ENCODE data around the gene CADPS. TPM values are rescaled to one million over a fixed set of nuclear protein-coding genes. Genes with fewer than 3 reads are reported as not detected.

CADPS gene
- total RNA-seq, 1 experiment from 2014 or later: not detected

DNA sequence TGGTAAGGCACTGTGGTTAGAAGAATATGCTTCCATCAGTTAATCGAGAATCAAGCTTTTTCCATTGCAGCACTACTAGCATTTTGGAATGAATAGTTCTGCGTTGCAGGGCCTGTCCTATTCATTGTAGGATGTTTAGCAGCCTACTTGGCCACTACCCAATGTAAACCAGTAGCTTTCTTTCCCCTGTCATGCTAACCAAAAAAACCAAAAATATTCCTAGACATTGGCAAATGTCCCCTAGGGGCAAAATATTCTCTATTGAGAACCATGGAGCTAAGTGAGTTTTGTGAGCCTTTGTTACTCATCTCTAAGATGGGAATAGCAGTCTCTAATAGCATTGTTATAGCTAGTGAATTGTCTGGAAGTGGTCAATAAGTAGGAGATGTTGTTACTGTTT, 187.2 kb downstream of the CADPS start:
- no peaks in the 10 kb centered on the region for H3K79me2 ChIP-seq (ENCODE audit: low read depth)
- H3K4me1 ChIP-seq (replicated peaks; ENCODE audit: insufficient read depth): no peaks in the 10 kb centered on the region
- no peaks in the 10 kb centered on the region for H3K9me2 ChIP-seq (ENCODE audit: insufficient read depth)
- H3F3A ChIP-seq (ENCODE audit: insufficient read depth, low read depth): no peaks in the 10 kb centered on the region
- intact Hi-C loops (cut with micrococcal nuclease; ENCODE audit: unreplicated experiment): no loop called here
- no peak for DNase-seq
- H3K27ac ChIP-seq: no peak overlapping the region
- H4K20me1 ChIP-seq (ENCODE audit: insufficient read depth): no peaks in the 10 kb centered on the region
- CTCF ChIA-PET: no interaction called here
- H2AFZ ChIP-seq: no peak overlapping the region
- H3K4me2 ChIP-seq: no peak overlapping the region
- no peaks in the 10 kb centered on the region for H3K36me3 ChIP-seq (ENCODE audit: low read depth)
- POLR2A ChIA-PET (ENCODE audit: unreplicated experiment): no interaction called here
- no peaks in the 10 kb centered on the region for H3K9me3 ChIP-seq (ENCODE audit: insufficient read depth, low read depth)
- no peak overlapping the region for H3K4me3 ChIP-seq
- TF ChIP-seq EZH2 (IDR thresholded peaks at IDR 0.05; ENCODE audit: low read depth): no peak
- TF ChIP-seq, protein P1, sequence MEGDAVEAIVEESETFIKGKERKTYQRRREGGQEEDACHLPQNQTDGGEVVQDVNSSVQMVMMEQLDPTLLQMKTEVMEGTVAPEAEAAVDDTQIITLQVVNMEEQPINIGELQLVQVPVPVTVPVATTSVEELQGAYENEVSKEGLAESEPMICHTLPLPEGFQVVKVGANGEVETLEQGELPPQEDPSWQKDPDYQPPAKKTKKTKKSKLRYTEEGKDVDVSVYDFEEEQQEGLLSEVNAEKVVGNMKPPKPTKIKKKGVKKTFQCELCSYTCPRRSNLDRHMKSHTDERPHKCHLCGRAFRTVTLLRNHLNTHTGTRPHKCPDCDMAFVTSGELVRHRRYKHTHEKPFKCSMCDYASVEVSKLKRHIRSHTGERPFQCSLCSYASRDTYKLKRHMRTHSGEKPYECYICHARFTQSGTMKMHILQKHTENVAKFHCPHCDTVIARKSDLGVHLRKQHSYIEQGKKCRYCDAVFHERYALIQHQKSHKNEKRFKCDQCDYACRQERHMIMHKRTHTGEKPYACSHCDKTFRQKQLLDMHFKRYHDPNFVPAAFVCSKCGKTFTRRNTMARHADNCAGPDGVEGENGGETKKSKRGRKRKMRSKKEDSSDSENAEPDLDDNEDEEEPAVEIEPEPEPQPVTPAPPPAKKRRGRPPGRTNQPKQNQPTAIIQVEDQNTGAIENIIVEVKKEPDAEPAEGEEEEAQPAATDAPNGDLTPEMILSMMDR (conservative IDR thresholded peaks at IDR 0.05): no peak
- H3K27me3 ChIP-seq (ENCODE audit: insufficient read depth, low read depth): no peaks in the 10 kb centered on the region
- no TSS peak for BruUV-seq (replicated peaks)

DNA sequence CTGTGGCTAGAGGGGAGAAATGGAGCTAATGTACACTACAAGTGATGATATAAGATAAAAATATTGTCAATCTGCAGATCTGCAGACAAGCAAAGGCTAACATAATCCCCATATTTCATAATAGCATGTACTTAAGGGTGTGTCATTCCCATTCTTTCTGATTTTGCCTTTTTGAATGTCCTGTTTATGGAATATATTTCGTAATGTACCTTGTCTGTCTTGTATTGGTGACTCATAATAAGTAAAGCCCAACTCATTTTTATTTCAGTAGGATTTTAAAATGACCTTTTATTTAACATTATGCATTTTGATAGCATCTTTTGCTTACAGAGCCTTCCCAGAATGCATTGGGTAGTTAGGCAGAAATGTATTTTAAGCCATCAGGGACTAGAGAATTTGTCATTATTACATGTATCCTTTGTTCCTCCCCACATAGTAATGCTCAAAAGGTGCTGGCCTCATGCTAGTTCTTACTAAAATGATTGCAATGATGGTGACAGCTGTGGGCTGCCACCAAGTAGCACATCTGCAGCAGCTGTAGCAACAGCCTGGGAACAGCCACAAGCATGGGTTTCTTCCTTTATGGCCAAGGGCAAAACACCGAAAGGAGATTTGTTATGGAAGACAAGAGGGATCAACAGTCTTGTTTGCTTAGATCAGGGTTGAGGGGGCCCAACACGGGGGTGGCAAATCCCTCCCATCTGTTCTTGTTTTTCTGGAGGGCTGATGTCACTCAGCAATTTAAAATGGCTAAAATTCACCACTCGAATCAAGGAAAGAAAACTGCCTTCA, 188.5 kb downstream of the CADPS start:
- no peak overlapping the region for H3K4me3 ChIP-seq
- no peaks in the 10 kb centered on the region for H3K36me3 ChIP-seq (ENCODE audit: low read depth)
- H3F3A ChIP-seq (ENCODE audit: insufficient read depth, low read depth): no peaks in the 10 kb centered on the region
- ChIA-PET CTCF (no interaction called here), POLR2A (ENCODE audit: unreplicated experiment) (no interaction called here)
- no TSS peak for BruUV-seq (replicated peaks)
- no peaks in the 10 kb centered on the region for H3K27me3 ChIP-seq (ENCODE audit: insufficient read depth, low read depth)
- H3K79me2 ChIP-seq (ENCODE audit: low read depth): no peaks in the 10 kb centered on the region
- intact Hi-C loops (cut with micrococcal nuclease; ENCODE audit: unreplicated experiment): no loop called here
- TF ChIP-seq, protein P1 (conservative IDR thresholded peaks at IDR 0.05): no peak
- TF ChIP-seq EZH2 (IDR thresholded peaks at IDR 0.05; ENCODE audit: low read depth): no peak
- H3K4me2 ChIP-seq: no peak overlapping the region
- no peak overlapping the region for H2AFZ ChIP-seq
- no peaks in the 10 kb centered on the region for H3K9me3 ChIP-seq (ENCODE audit: insufficient read depth, low read depth)
- no peak for DNase-seq
- no peaks in the 10 kb centered on the region for H3K9me2 ChIP-seq (ENCODE audit: insufficient read depth)
- no peaks in the 10 kb centered on the region for H3K4me1 ChIP-seq (replicated peaks; ENCODE audit: insufficient read depth)
- no peak overlapping the region for H3K27ac ChIP-seq
- H4K20me1 ChIP-seq (ENCODE audit: insufficient read depth): no peaks in the 10 kb centered on the region

DNA sequence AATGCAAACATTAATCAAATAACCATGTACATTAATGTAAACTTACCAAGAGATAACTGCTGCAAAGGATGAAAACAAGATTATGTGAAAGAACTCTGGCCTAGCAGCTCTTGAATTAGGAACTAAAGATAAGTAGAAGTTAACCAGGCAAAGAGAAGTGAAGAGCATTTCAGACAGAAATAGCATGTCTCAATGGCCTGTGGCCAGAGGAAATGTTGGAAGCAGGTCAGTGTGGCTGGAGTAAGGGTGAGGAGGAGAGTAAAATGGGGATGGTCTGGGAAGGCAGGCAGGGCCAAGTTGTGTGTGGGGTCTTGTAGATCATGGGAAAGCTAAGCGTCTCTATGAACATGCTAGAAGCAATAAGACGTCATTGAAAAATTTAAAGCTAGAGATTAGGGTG, 192.4 kb downstream of the CADPS start:
- Histone ChIP-seq H3K9me3 (ENCODE audit: insufficient read depth, low read depth) (no peaks in the 10 kb centered on the region), H3K79me2 (ENCODE audit: low read depth) (no peaks in the 10 kb centered on the region), H3K9me2 (ENCODE audit: insufficient read depth) (no peaks in the 10 kb centered on the region), H2AFZ (no peak overlapping the region), H3K27me3 (ENCODE audit: insufficient read depth, low read depth) (0 out of 2 replicates have a peak, but pooled peaks cover 4% of the 10 kb centered on the region), H3K27ac (no peak overlapping the region), H3K4me2 (no peak overlapping the region), H3K4me1 (replicated peaks; ENCODE audit: insufficient read depth) (no peaks in the 10 kb centered on the region), H4K20me1 (ENCODE audit: insufficient read depth) (no peaks in the 10 kb centered on the region), H3F3A (ENCODE audit: insufficient read depth, low read depth) (no peaks in the 10 kb centered on the region), H3K36me3 (ENCODE audit: low read depth) (no peaks in the 10 kb centered on the region), H3K4me3 (no peak overlapping the region)
- TF ChIP-seq EZH2 (IDR thresholded peaks at IDR 0.05; ENCODE audit: low read depth): no peak
- TF ChIP-seq, protein P1 (conservative IDR thresholded peaks at IDR 0.05): no peak
- BruUV-seq (replicated peaks): no TSS peak
- CTCF ChIA-PET: no interaction called here
- no peak for DNase-seq
- POLR2A ChIA-PET (ENCODE audit: unreplicated experiment): no interaction called here
- intact Hi-C loops (cut with micrococcal nuclease; ENCODE audit: unreplicated experiment): no loop called here

Measured in PC-9 (cell line).